HG03378 (cell line): ENCODE measurements around the gene ARHGAP15.
A peak's percentile ranks its signal among the peaks of the same experiment; 100 is the strongest.

Experiments
- ATAC-seq: cut with Tn5 transposase; IDR thresholded peaks from one replicate; pipeline ENCODE4 v1.9.1; 2021; ENCODE audit warnings: mild to moderate bottlenecking, moderate library complexity; ENCODE audit not compliant: unreplicated experiment

ARHGAP15 gene

DNA sequence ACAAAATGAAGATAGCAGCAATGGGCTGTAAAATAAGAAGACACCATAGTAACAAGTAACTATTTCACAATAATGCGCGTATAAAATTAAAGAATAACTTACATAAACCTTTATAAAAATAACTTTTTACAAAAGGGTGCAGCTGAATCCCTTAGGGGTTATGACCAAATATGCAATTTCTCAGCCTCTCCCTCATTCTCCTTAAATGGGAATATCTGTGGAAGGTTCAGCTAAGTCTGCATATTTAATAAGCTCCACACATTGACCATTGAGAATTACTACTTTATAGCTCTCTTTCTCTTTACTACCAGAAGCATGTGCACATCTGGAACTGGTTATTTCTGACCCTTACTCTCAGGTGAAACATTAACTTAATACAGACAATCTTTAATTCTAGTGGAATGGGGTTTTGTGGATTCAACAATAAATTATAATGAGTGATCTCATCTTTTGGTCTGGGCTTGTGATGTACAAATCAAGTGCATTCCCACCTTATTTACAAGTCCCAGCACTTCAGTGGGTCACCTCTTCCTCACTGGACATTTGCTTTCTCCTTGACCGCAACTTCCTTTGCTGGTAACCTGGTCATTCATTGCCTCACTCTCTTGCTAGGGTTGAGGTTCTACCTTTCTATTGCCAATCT is 15.7 kb downstream of the ARHGAP15 start:
- no peak for ATAC-seq

DNA sequence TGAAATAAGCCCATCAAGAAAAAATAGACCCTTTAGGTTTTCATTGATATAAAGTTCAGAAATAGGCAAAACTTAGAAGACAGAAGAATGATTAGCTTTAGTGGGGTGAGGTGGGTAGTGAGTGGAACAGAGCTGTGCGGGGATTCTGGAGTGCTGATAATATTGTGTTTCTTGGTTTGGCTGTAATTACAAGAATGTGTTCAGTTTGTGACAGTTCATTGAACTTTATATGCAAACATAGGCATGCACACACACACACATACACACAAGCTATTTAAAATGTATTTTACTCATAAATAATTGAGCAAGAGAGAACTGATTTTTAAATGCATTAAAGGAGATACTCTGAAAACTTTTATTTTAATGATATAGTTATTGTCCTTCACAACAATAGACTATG is 17.1 kb downstream of the ARHGAP15 start:
- ATAC-seq, result no peak

DNA sequence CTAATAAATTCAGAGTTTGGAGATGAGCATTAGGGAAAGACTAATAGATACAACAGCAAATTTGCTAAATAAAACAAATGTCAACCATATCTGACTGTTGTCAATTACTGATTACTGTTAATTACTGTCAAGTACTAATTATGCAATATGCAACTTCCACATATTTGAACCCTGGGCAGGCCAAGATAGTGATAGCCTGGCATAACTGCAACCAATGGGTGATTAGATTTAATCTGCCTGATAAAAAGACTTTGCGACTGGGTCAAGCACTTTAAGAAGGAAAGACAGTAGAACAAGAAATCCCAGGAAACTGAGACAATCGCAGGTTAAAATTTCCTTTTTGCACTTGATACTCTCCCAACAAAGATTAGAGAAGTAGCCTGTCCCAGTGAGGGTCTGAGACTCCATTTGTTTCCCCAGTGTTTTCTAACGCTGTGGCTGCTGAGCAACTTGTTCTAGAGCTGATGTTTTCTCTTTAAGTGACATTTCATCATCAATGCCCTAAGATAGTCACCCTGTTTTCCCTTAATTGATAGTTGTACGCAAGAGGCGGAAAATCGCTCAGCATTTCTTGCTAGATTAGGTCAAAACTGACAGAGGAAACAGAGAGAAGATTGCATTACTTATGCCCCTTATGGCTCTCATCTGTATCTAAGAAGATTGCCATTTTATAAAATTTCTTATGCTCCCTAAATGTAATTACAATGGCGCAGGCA is 17.8 kb downstream of the ARHGAP15 start:
- no peak for ATAC-seq

- ATAC-seq, result no peak
Measured at GRCh38 chr2:143148011-143148410, 18.8 kb downstream of the ARHGAP15 start.

DNA sequence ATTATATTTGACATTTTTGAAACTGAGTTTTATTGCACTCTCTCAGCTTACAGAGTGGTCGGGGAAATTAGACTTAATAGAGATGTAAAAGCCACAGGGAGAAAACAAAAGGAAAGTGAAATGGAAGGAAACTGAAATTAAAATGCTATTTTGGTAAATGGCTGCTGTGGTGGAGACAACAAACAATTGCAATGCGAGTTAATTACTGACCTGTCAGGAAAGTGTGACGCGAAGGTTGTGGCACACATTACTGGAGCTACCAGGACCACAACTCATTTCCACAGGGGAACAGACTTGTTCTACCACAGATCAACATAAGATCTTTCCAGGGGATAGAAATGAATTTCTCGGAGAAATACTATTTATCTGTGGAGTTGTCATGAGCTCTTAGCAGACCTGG is 19.5 kb downstream of the ARHGAP15 start:
- peak; percentile 52 for ATAC-seq

DNA sequence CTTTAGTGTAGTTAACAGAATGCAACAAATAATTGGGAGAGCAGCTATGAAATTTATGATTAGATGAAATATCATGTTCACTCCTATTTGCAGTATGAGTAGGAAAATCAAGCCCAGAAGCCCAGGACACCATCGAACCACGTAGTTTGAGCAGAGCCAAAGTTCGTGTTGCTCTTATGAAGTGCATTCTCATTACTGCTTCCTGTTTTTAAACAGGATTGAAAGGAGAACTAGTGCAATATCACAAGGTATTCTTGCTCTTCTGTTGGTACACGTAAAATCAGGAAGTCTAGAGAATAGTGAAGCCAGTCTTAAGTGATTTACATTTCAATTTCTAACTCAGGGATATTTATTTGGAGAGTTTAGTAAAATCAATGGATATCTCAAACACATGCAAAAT is 21.1 kb downstream of the ARHGAP15 start:
- ATAC-seq, result peak; percentile 52

- no peak for ATAC-seq
Measured at GRCh38 chr2:143151111-143151752, 22.0 kb downstream of the ARHGAP15 start.

DNA sequence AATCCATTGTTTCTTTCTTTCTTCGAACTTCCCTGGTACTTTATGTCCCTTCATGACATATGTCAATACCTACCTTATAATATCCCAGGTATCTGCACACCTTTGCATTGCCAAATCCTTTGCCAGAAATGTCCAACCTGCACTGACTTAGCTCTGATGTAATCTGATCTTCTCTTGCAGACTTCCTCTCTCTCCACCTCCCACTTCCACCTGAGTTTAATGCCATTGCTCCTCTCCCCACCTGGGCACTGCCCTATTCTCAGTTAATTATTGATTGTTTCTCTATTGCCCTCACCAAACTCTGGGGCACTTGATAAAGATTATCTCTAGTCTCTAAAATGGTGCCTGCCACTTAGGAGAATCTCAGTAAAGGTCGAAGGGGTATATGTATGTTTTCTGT is 23.0 kb downstream of the ARHGAP15 start:
- no peak for ATAC-seq

- no peak for ATAC-seq
Measured at GRCh38 chr2:143152637-143153036, 23.4 kb downstream of the ARHGAP15 start.

GRCh38 chr2:143155661-143156060 is 26.4 kb downstream of the ARHGAP15 start:
- no peak for ATAC-seq

GRCh38 chr2:143157001-143157400 is 27.8 kb downstream of the ARHGAP15 start:
- no peak for ATAC-seq

DNA sequence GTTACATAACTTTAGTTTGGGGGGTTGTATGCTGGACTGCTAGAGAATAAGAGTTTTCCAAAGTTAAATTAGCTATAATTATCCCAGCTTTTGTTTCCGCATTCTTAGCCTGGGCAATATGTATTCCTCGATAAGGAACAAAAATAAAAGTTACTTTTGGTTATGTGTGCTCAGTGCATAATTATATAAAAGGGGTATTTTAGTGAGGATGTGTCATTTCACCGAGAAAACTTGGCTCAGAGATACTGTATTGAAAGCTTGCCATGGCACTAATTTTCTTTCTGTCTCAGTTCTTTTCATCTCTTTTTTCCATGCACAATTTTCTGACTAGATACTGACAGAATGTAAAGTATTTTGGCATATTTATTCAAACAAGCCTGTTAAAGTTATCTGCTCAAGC is 28.2 kb downstream of the ARHGAP15 start:
- no peak for ATAC-seq

DNA sequence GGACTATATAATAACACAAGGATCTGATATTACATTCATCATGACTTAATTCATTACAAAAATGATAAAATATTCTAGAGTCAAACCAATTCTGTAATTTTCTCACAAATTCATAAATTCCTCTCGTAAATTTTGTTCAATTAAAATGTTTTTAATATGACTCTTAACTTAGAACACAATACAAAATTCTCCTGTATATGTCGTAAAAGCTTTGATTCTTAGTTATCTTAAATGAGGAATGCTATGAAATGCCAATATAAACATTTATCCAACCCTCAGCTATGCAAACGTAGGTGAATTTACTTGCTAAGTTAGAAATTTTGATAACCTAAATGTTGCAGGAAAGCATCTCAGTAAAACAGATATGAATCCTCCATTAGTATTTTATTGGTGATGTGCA is 28.9 kb downstream of the ARHGAP15 start:
- ATAC-seq, result no peak

DNA sequence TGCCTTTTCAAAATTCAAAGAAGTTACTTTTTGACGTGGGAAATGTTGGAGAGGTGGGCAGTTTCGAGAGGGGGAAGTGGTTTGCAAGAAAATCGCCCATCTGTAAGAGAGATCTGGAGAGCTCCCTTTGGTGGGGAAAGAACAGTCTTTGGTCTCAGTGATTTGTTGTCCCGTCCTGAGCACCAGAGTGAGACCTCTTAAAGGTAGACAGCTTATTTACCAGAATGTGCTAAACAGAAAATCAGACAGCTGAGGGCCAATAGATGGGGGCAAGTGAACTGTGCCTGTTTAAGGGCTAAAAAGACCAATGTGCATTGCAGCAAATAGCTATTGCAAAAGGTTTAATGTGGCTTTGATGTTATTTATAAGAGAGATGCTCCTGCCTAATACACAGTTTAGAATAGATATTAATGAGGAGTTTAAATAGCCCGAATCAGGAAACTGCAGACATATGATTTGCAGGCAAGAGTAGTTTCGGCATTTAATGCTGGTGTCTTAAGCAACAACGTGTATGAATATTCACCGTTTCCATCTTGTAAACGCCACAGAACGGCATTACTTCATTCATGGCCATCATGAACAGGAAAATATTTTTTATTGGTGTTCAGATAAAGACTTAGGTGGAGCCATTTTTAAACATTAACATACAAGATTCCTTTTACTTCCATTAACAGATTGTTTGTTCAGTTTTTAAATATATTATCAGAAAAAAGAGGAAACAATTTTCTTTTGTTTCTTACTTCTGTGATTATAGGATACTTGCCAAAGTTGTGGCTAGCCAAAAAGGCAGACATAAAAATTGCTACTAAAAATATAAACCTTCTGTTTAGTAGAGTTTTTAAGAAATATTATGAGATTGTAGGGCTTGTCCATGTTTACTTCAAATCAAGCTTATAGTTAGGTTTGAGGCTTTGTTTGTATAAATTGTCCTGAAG is 29.6 kb downstream of the ARHGAP15 start:
- ATAC-seq, result peak; percentile 49

DNA sequence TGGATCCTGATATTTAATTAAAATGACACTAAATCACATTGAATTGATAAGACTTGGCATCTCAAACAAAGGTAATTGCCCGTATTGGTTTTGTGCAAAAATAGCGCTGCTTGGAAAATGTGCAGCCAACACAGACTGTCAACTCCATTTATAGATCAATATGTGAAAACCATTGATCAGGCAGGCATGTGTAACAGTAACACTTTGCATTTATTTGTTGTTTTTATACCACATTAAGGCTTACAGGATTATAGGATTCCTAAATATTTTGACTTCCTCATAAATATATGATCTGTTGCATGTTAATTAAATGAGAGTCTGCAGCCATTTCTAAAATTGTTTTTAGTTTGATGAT is 30.2 kb downstream of the ARHGAP15 start:
- no peak for ATAC-seq

- no peak for ATAC-seq
Measured at GRCh38 chr2:143160732-143161707, 31.8 kb downstream of the ARHGAP15 start.

DNA sequence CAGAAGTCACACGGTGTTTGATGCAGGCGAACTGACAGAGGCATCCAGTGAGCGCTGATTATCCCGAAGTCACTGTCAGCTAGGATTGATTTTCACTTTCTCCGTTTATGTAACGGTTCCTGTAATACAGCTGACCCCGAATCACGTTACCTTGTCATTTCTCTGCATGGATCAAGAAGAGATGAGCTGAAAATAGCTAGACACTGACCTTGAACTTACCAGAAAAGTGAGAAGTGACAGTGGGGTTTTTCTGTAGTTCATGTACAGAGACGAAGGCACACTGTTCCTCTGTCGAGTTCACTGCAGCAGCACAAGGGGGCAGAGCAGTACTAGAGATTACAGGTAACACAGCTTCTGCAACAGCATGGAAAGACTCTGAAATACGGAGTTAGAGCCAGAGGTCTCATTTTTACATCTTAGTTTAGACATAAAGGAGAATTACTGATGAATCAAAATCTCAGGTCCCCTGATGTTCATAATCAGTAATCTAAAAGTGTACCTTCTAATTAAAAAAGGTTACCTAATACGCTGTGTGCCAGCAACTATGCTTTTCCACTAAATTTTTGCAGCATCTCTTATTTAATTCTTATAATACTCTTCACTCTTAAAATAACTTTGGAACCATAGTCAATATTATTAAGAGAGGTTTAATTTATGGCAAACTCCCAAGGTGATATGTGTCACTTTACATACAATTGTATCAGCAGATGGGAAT is 33.1 kb downstream of the ARHGAP15 start:
- ATAC-seq, result peak; percentile 54

- no peak for ATAC-seq
Measured at GRCh38 chr2:143162997-143163396, 33.8 kb downstream of the ARHGAP15 start.

- ATAC-seq, result no peak
Measured at GRCh38 chr2:143163499-143163898, 34.3 kb downstream of the ARHGAP15 start.
